ENCODE data around the gene MPPED1.

Gene MPPED1

DNA sequence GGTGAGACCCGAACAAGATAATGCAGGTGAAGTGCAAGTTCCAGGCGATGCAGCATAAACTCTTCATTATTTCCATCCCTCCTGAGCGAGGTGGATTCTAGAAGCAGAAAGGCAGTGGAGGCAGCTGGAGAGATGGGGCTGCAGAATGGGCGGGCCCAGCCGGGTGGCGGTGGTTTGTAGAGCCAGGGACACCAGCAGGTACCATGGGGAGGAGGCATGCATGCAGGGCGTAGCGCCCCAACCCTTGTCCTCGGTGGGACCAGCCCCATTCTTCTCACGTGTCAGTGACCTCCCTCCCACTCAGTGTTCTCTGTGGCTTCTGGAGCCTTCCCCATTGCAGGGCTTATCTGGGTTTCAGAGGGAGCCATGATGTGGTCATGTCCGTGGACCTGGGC, 38.0 kb downstream of the MPPED1 start:
- DNase-seq: no peak

GRCh38 chr22:43451371-43452050, 39.7 kb downstream of the MPPED1 start:
- no peak for DNase-seq

GRCh38 chr22:43455846-43456245, 44.0 kb downstream of the MPPED1 start:
- DNase-seq: no peak

DNA sequence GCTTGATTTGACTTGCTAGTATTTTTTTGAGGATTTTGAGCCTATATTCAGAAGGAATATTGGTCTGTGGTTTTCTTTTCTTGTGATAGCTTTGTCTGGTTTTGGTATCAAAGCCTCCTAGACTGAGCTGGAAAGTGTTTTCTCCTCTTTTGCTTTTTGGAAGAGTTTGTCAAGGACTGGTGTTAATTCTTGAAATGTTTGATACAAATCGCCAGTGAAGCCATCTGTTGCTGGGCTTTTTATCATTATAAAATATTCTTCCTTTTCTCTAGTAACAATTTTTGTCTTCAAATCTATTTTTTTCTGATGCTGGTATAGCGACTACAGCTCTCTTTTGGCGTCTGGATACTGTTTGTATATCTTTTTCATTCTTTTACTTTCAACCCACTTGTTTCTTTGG, 45.2 kb downstream of the MPPED1 start:
- DNase-seq: no peak

DNA sequence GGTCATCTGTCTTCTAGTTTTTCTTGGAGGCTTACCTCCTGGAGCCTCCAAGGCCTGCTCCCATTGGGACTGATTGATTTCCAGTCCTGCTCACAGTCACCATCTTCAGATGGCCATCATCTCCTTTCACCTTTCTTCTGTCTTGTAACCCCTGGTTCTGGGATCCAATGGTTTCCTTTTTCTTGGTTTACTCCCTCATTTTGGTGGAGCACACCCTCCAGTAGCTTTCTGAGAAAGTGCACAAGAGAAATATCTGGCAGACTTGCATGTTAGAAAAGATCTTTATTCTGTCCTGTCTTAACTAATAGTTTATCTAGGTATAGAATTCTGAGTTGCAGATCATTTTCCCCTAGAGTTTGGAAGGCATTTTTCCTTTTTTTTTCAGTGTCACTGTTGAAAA, 50.9 kb downstream of the MPPED1 start:
- no peak for DNase-seq

DNA sequence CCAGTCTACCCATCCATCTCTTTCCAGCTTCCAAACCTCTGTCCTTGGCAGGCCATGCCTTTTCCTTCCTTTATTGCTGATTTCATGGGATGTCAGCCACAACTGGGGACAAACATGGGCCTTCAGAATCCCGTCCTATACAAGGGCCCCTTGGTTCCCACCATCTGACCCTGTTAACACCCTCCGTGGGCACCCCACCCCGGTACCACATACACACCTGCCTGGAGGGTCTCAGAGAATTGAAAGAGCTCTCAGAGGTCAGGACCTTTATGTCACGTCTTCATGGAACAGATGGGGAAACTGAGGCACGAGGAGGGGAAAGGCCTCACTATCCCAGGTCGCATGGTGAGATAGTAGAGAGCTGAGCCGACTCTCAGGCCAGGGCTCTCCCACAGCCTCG, 53.0 kb downstream of the MPPED1 start:
- DNase-seq: no peak

DNA sequence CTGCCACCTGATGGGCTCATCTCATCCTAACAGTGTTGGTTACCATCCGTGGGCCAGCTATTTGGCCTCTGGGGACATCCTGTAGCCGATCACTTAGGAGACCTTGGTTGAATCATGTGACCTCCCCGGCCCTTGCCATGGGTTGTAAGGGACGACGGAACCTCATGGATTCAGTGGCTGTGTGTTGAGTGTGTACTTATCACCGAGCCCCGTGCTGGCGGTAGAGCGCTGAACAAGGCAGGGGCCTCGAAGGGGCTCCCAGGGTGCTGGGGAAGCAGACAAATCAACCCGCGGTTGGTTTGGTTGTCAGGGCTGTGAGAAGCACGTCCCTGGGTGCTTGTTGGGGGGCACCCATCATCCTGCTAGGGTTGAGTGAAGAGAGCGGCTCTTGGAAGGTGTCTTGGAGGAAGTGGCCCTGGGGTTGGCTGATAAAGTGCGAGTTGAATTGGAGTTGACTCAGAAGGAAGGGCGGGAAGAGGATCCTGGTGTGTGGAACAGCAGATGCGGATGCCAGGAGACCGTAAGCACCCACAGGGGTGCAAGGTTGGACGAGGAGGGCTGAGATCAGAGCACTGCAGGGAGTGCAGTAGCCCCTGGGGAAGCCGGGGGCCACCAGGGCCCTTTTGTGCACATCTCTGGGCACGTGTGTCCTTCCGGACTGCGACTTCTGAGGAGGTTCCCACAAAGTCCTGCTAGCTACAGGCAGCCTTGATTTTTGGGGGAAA, 53.6 kb downstream of the MPPED1 start:
- no peak for DNase-seq

- DNase-seq: no peak
Measured at GRCh38 chr22:43466710-43467109, 54.9 kb downstream of the MPPED1 start.

- no peak for DNase-seq
Measured at GRCh38 chr22:43467216-43467940, 55.6 kb downstream of the MPPED1 start.

DNA sequence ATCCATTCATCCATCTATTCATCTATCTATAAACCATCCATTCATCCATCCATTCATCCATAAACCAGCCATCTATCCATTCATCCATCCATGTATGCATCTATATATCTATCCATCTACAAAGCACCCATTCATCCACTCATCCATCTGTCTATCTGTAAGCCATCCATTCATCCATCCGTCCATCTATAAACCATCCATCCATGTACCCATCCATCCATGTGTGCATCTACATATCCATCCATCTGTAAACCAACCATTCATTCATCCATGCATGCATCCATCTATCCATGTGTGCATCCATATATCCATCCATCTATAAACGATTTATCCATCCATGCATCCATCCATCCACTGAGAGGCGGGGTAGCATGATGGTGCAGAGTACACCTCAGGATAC, 58.4 kb downstream of the MPPED1 start:
- DNase-seq: no peak

DNA sequence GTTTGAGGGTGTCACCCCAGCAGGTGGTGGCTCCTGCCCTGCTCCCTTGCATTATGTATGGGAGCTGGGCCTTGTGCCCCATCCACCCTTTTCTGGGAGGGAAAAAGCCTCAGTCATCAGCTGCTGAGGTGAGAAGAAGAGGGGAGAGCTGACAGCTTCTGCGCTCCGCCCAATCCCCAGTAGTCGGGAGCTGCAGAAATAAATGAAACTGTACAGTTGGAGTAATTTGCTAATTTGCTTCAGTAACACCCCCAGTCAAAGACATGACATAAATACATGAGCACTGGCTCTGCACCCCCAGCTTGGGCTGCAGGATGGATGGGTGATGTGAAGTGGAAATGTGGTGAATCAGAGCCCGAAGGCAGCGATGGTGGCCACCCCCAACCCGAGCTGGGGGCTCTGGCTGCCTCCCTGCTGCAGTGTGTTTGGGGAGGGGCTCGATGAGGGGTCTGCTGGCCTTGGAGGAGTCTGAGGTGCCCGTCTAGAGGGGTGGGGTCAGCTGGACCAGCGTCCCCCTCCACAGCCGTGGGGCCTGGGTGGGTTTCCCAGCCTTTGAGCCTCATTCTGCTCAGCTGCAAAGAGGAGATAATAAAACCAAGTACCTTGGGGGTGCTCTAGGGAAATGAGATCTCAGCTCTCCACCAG, 59.2 kb downstream of the MPPED1 start:
- no peak for DNase-seq

GRCh38 chr22:43471606-43472135, 59.9 kb downstream of the MPPED1 start:
- DNase-seq: no peak

GRCh38 chr22:43473031-43473430, 61.2 kb downstream of the MPPED1 start:
- DNase-seq: no peak

- DNase-seq: no peak
Measured at GRCh38 chr22:43473441-43473840, 61.6 kb downstream of the MPPED1 start.

DNA sequence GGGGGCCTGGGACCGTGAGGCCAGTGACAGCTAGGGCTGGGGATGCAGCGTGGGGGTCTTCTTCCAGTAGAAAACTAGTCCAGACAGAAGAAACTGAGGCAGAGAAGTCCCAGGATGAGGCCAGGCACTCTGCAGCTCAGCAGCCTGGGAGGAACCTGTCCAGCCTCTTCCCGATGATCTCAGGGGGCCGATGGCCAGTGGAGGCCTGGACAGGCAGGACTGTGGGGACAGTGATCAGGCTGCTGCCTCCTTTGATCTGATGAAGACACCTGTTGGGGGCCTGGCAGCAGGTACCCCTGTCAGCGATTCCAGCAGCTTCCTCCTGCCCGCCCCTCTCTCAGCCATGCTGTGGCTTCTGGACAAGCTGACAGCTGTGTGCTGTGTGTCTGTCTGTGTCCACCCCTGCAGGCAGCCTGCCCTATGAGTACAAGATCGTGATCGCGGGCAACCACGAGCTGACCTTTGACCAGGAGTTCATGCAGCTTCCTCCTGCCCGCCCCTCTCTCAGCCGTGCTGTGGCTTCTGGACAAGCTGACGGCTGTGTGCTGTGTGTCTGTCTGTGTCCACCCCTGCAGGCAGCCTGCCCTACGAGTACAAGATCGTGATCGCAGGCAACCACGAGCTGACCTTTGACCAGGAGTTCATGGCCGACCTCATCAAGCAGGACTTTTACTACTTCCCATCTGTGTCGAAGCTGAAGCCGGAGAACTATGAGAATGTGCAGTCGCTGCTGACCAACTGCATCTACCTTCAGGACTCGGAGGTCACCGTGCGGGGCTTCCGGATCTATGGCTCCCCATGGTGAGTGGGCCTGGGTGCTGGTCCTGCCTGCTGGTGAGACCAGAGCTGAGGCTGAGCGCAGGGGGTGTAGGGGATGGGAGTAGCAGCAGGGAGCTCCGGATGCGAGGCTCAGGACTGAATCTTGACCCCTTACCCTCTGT, 62.6 kb downstream of the MPPED1 start:
- DNase-seq: no peak

DNA sequence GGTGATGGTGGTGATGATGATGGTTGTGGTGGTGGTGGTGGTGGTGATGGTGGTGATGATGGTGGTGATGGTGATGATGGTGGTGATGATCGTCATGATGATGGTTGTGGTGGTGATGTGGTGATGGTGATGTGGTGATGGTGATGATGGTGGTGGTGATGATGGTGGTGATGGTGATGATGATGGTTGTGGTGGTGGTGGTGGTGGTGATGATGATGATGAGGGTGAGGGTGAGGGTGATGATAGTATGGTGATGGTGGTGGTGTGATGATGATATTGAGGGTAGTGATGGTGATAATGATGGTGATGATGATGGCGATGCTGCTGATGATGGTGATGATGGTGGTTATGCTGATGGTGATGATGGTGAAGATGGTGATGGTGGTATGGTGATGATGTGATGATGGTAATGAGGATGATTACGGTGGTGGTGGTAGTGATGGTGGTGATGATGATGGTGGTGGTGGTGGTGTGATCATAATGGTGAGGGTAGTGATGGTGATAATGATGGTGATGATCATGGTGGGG, 63.8 kb downstream of the MPPED1 start:
- no peak for DNase-seq

- DNase-seq: no peak
Measured at GRCh38 chr22:43476341-43476740, 64.5 kb downstream of the MPPED1 start.

DNA sequence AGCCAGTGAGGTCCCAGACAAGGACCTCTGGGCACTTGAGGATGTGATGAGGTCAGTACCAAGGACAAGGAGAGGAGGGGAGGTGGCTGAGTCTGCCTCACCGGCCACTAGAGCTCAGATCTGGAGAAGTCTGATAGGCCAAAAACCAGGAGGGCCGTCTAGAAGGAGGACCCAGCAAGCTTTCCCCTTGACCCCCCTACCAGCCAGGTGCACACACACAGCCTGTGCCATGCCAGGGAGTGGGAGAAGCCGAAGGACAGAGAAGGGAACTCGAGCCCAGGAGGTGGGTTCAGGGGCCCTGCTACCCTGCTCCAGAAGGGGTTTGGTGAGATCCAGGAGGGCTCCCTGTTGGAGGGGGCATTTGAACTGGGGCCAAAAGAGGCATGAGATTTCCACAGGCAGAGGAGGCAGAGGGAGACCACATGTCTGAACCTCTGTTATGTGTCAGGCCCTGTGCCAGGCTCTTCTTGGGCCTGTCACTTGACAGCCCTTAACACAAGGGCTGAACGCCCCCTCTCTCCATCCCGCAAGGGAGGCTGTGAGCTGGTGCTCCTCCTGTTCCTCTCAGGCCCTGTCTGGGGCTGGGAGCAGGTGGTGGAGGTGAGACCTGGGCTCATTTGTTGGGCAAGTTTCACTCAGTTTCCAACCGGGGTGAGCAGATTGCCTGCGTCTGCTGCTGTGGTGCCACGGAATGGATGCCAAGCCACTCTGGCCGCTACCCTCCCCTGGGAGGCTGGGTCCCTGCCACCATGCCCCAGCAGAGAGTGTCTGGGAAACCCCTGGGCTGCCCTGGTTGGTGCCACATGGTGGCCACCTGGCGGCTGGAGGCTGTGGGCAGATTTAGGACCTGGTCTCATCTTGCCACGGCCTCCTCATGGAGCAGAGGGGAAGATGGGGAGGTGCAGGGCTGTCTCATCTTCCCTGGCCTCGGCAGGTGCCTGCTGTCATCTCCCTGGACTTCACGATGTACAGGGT, 65.2 kb downstream of the MPPED1 start:
- no peak for DNase-seq

GRCh38 chr22:43477966-43478365, 66.2 kb downstream of the MPPED1 start:
- no peak for DNase-seq

DNA sequence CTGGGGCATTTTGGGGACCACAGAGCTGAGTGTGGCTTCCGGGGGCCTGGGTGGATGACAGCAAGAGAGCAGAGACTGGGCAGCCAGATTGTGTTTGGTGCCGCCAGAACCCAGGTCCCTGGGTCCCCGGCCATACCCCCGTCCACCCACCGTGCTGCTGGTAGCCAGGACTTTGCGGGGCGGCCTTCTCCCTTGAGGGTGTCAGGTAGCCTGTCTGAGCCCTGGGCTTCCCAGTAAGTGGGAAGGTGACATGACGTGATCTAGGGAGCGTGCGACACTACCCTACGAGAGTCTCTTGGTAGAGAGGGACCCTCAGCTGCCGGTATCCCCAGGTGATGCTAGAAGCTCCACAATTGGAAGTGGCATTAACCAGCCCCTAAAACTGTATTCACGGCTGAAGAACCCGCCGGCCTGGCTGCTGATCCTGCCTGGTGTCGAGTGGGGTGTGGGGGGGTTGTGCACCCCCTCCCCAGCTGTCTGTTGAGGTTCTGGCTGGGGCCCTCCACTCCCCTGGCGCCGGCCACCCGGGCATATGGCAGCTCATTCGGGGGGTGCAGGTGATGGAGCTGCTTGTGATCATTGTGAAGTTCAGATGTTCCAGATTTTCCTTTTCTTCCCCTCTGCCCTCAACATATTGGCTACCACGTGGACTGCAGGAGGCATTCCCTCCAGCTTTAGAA, 66.9 kb downstream of the MPPED1 start:
- no peak for DNase-seq
